OCI-LY1 (cell line): ENCODE measurements around the gene APLP2.

Experiments
- EZH2 ChIP-seq: fragments of 200-600 bp; sonication (generic), shearing (Covaris generic); IDR thresholded peaks from 2 replicates; pipeline ENCODE4 v1.8.0; 2017; ENCODE audit warnings: borderline replicate concordance, mixed run types, mild to moderate bottlenecking, antibody characterized with exemption, low read length, moderate library complexity, mixed read lengths
- TF ChIP-seq, protein P1 (sequence below): fragments of 200-600 bp; sonication (generic), shearing (Covaris generic); IDR thresholded peaks from 2 replicates; pipeline ENCODE4 v1.5.1; 2017; ENCODE audit warnings: mild to moderate bottlenecking, antibody characterized with exemption, low read length, moderate library complexity, mixed read lengths

DNA sequence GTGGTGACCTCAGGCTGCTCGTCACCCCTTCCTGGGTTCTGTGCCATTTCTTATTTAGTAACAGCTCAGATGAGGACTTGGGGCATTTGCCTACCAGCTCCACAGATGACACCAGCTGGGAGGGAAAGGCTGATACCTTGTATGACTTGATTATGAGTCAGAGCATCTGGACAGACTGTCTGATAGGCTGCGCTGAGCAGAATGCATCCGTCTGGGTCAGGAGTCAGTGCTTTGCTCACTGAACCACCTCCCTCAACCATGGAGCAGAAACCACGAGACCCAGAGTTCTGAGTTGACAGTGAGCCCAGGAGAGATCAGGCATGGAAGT, 96.7 kb downstream of the APLP2 start:
- TF ChIP-seq, protein P1, sequence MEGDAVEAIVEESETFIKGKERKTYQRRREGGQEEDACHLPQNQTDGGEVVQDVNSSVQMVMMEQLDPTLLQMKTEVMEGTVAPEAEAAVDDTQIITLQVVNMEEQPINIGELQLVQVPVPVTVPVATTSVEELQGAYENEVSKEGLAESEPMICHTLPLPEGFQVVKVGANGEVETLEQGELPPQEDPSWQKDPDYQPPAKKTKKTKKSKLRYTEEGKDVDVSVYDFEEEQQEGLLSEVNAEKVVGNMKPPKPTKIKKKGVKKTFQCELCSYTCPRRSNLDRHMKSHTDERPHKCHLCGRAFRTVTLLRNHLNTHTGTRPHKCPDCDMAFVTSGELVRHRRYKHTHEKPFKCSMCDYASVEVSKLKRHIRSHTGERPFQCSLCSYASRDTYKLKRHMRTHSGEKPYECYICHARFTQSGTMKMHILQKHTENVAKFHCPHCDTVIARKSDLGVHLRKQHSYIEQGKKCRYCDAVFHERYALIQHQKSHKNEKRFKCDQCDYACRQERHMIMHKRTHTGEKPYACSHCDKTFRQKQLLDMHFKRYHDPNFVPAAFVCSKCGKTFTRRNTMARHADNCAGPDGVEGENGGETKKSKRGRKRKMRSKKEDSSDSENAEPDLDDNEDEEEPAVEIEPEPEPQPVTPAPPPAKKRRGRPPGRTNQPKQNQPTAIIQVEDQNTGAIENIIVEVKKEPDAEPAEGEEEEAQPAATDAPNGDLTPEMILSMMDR, result no peak
- TF ChIP-seq EZH2, result no peak
